Stimulated activated CD4-positive, alpha-beta T cell treated with anti-CD3 and anti-CD28 coated beads, Interleukin-12 subunit alpha, Interleukin-12 subunit beta, amount 100 ng/mL, for 48 hours (primary cell): ENCODE measurements around the gene KIRREL3.
"Not testable (repeated sequence)": the region's sequence is repeated elsewhere in the genome, so short reads cannot be mapped to it uniquely, and the experiment has no call there.

Source experiments
- DNase-seq, 3 donors: peaks; one replicate each; pipeline ENCODE4 v3.0.0-alpha.2; 2020; ENCODE audit warnings: low read depth in 2 of 3, low spot score in 1 of 3

Gene KIRREL3

DNA sequence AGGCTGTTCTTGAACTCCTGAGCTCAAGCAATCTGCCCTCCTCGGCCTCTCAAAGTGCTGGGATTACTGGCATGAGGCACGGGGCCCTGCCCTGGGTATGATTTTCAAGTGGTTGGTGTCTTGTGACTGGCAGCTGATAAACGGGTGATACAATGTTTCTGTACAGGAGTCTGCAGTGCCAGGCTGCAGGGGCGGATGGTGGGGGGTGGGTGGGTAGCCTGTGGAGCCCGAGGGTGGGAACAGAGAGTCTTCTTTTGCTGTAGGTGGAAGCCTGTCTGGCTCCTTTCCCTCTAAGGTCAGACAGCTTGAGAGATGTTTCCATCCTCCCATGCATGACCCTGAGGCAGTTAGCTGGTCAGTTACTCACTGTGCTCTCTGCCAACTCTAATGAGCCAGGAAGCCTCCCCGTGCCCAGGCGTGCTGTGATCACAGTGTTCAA lies 605.9 kb downstream of the KIRREL3 start:
- not testable (repeated sequence) for DNase-seq

DNA sequence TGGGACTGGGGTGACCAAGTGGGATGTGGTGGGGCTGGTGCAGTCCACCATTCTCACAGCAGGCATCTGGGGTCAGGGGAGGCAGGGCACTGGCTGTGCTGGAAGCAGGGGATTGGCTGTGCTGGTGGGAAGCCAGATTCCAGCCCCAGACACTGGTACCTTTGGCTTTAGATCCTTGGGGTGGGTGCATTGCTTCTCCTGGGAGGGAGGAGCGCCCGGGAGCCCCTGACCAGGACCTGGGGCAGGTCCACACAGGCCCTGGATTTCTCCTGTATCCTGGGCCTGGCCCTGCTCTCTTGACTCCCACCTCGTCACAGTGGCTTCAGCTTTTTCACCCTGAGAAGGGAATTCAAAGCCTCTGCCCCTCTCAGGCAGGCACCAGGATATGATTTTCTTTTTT lies 606.5 kb downstream of the KIRREL3 start:
- DNase-seq: no peak

DNA sequence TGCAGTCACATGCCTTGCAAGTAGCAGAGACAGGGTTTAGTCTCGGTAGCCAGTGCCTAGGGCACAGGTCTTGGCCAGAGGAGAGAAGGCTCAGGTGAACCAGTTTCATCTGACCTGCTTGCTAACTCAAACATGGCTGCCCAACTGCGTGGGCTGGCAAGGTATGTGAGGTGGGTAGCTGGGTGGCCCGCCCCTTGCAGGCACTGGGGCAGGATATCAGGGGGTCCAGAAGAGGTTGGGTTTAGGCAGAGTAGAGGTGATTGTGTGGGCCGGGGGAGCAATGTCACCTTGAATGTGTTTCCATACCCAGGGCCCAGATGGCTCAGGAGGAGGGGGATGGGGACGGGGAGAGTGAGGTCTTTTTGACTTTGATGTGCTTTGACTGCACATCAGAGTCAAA lies 607.4 kb downstream of the KIRREL3 start:
- no peak for DNase-seq

DNA sequence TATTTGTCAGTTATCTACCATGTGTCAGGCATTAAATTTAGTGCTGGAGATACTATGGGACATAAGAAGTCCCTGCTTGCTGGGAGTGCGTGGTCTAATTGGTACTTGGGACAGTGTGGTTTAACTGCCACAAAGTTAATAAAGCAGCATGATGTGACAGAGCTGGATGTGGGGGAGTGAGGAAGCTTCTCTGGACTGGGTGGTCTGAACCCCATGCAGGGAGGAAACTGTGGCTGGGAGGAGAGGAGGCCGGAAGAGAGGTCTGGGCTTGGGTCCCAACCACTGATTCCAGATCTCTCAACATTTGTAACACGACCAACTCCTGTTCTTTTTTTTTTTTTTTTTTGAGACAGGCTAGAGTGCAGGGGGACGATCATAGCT lies 607.9 kb downstream of the KIRREL3 start:
- no peak for DNase-seq

DNA sequence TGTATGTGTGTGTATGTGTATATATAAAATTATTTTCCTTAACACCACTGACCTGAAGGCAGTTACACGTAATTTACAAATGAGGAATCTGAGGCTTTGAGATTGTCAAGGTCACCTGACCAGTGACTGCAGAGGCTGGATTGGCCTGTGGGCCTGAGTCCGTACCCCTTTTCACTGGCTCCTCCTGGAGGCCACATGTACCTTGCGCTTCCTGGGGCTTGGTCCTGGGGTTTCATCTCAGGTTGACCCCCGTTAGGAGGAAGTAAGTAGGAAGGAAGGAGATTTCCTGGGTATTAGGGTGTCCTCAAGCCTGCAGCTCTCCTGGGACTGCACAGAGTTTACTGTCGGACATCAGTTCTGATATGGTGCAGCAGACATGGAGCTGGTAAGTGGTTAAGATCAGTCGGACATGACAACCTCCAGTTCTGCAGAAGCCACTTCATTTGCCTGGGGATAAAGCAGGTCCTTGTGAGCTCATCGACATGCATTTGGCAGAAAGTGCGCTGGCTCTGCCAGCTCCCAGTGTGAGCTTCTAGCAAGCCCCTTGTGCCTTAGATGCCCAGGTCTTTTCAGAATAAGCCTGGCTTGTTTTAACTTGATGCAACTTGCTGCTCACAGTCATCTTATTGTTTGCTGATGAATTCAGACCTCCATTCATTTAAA lies 608.5 kb downstream of the KIRREL3 start:
- no peak for DNase-seq

DNA sequence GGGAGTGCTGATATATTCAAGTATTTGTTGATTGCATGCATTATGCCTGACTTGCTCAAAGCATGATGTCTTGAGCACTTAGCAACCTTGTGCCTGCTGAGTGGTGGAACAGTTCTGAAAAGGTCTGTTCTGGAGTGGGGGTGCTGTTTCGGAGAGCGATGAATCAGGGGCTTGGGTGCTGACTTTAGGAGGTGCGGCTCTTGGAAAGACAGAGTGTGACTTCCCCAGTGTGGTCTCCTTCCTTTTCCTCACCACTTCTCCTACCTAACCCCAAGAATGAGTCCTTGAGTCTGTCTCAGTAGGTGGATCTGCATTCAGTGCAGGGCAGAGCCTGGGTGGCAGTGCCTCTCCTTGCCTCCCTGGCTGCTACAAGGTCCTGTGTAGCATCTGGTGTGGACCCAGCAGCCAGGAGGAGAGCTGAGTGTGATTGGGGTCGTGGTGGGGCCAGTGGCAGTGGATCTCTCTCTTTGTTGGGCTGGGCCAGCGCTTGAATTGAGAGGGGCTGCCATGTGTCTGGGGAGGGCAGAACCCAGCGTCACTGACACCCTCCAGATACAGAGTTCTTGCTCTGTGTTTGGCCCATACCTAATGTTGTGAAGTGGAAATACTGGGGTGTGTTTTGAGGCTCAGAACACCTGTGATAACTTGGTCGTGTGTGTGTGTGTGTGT lies 609.1 kb downstream of the KIRREL3 start:
- DNase-seq: no peak

DNA sequence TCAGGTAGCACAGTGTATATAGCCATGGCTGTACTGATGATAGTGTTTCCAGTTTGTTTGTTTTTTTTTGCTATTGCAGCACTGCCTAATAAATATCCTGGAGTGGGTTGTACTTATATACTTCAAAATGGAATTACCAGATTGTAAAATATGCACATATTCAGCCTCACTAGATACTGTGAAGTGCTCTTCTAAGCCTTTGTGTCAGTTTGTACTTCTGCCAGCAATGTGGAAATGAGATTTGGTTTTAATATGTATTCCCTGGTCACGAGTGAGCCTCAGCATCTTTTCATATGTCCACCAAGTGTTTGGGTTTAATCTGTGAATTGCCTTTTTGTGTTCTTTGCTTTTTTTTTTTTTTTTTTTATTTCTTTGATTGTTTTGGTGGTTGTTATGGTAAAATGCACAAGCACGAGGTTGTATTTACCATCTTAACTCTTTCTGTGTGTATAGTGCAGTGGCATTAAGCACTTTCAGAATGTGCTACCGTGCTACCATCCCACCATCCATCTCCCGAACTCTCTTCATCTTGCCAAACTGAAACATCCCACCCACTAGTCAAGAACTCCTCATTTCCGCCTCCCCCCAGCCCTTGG lies 610.2 kb downstream of the KIRREL3 start:
- no peak for DNase-seq

DNA sequence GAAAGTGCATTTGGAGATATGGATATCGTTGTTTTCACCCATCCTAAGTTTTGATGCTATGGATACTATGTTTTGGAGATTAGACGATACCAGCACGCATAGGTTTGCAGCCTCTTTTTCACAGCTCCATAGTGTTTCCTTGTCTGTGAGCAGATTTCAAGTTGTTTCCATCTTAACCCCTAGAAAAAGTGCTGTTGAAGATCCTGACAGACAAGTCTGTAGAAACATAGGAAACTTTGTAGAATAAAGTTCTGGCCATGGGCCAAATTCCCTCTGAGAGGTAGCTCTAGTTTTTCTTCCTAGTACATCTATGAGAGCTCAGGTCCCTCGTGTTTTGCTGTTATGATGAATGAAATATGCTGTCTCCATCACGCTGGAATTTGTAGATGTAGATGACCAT lies 612.7 kb downstream of the KIRREL3 start:
- no peak for DNase-seq

DNA sequence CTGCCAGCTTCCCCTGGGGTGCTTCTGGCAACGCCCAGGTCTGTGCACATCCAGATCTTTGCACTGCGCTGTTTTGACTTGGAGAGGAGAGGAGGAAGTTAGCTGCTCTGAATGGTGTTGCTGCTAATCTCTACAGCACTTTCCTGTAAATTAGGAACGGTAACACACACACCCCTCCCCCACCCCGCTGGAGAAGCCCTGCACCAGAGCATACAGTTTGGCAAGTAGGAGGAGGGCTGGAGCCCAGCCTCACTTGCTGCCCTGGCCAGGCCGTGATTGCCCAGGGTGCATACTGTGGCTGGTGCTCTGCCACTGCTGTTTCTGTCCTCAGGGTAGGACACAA lies 613.9 kb downstream of the KIRREL3 start:
- not testable (repeated sequence) for DNase-seq

DNA sequence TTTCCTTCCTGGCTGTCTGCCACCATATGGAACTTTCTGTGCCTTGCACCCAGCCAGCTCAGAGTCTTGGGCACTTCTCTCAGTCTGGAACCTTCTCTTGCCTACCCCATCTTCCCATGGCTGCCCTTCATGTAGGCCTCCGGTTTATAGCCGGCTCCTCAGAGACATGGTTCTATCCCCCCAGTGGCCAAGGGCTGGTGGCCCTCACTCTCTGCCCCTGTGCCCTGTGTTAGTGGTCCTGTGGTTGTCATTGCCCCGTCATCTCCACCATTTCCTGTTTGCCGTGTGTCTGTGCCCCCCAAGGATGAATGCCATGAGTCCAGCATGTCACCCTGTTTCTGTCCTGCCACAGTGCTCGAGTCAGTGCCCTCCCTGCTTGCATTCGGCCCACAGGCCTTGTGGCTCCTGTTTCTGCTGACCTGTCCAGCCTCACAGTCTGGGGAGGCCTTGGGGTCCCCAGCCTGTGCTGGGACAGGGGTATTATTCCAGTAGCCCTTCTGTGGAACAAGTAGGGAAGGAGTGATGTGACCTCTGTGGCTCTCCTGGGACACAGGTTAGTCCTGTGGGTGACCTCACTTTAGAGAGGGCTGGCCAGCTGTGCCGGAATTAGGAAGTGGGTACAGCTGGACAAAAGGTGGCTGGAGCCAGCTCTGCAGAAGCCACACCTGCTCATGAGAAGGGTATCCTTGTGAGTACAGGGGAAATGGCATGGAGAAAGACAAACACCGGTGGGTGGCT lies 614.4 kb downstream of the KIRREL3 start:
- no peak for DNase-seq

DNA sequence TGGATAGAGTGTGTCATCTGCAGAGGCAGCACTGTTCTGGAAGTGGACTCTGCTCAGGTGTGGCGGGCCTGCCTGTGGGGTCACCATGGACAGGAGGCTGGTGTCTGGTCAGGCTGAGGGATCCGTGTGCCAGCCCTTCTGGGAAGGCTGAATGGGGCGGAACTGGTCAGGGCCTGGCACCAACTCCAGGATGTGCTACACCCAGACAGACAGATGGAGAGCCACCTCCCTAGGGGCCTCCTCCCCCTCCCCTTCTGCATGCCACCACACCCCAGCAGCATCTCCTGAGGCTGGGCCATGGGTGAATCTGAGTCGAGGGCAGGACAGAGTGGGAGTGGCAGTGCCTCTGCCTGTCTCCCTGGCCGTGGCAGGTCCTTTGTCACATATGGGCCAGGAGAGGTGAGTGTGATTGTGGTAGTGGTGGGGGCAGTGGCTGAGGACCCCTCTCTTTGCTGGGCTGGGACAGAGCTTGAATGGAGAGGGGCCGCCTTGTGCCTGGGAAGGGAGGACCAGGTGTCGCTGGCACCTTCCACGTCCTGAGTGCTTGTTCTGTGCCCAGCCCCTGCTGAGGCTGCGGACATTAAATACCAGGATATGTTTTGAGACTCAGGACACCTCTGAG lies 616.0 kb downstream of the KIRREL3 start:
- no peak for DNase-seq

DNA sequence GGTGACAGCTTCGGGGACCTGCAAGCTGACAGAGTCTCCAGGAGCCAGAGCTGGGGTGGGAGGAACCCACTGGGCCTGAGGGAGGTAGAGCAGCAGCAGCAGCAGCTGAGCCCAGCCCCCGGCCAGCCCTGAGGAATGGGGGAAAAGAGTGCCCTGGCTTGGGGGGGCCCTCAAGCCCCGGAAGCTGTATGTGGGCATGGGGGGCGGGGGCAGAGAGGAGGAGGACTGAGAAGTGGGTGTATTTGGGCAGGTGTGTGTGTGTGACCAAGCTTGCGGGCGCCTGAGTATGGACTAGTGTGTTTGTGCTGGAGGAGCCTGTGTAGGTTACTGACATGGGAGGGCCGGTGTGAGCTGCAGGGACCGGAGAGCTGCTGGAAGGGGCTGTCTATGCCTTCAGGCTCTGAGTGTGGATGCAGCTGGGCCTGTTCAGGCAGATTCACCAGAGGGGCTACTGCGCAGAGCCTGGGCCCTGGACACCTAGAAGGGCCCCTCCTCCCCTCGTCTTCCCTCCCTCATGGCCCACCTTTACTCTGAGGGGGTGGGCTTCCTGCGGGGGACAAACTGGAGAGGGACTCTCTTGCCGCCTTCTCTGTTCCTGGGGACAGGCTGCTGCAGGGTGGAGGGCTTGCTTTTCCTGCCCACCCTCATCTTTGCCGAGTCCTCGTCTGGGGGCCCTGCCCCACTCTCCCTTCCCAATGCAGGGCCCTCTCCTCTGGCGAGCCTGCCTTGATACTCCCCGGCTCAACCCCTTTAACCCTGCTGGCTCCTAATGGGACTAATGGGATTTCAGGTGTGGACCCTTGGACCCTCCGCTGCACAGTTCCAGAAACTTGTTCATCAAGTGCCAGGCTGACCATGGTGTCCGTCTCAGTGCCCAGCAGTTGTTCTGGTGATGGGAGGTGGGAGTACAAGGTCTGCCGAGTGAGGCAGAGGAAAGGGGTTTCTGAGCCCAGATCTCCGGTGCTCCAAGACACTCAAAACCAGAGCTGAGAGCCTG lies 616.9 kb downstream of the KIRREL3 start:
- no peak for DNase-seq

DNA sequence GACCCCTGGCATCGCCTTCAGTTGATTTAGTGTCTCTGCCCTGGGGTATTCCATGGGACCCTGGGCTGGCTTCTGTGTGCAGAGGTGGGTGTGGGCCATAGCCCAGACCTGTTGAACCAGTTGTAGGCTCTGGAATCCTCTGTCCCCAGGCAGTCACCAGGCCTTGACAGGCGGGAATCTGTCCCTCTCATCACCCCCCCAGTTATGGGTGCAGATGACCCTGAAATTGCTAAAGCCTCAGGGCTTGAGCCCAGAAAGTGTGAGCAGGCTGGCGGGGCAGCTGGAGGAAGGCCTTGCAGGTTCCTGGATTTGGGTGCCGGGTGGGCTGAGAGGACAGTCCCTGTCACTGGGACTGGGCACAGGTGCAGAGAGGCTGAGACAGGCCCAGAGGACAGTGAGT lies 617.9 kb downstream of the KIRREL3 start:
- not testable (repeated sequence) for DNase-seq

DNA sequence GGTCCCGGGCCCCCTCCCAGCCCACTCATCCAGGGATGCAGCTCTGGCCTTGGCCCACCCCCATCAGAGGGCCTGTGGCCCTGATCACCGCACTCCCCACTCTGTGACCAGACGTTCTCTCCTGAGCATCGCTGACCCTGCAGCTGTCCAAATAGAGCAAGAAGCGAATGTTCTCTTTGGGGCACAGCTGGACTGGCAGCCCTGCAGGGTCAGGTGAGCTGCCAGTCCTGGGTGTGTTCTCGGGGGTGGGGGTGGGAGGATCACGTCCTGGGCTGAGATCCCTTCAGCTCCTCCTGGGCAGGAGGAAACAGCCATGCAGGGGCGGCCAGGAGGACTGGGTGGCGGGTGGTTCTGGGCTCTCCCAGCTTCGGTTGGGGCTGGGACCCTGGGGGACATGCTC lies 618.6 kb downstream of the KIRREL3 start:
- DNase-seq: not testable (repeated sequence)

DNA sequence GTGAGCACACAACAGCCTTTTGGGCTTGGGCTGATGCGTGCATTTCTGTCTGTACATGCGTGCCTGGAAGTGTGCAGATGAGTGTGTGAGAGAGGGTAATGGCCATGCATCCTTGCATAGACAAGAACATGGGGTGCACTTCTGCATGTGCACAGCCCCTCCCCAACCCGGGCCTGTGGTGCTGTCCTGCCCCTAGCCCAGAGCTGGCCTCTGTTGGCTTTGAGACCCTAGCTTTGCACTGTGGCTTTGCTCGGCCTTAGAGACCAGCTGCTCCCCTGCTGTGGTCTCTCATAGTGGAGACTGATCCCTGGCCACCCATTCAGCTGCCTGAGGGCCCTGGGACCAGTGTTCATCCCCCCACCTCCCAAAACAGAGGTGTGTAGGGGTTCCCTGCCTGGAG lies 619.7 kb downstream of the KIRREL3 start:
- DNase-seq: no peak

DNA sequence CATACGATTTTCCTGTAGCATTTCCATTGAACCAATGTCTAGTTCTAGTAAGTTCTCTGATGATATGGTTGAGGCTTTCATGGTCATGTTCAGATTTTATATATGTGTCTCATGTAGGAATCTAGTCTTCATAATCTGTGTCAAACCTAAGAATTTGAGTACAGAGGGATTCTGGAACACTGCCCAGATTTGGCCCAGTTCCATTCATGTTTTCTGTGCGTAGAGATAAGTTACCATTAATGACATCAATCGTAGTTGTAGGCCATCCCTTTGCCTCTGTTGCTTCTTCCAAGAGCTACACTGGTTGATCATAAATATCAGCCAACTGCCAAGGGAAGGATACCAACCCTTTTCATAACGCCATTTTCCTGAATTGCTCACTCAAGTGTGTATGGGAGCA lies 621.8 kb downstream of the KIRREL3 start:
- no peak for DNase-seq

DNA sequence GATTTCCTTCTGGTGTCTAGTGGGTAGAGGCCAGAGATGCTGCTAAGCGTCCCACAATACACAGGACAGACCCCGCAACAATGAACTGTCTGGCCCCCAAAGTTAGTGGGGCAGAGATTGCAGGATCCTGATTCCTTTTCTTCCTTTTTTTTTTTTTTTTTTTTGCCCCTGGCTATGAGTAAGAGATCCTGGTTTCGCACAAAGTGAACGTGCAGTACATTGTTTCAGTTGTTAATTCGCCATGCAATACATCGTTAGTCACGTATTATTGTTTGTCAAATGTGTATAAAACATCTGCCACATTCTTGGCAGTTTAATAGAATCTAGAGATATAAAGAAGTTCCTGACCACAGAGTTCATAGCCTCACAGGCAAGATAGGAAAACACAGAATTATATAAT lies 624.8 kb downstream of the KIRREL3 start:
- no peak for DNase-seq

DNA sequence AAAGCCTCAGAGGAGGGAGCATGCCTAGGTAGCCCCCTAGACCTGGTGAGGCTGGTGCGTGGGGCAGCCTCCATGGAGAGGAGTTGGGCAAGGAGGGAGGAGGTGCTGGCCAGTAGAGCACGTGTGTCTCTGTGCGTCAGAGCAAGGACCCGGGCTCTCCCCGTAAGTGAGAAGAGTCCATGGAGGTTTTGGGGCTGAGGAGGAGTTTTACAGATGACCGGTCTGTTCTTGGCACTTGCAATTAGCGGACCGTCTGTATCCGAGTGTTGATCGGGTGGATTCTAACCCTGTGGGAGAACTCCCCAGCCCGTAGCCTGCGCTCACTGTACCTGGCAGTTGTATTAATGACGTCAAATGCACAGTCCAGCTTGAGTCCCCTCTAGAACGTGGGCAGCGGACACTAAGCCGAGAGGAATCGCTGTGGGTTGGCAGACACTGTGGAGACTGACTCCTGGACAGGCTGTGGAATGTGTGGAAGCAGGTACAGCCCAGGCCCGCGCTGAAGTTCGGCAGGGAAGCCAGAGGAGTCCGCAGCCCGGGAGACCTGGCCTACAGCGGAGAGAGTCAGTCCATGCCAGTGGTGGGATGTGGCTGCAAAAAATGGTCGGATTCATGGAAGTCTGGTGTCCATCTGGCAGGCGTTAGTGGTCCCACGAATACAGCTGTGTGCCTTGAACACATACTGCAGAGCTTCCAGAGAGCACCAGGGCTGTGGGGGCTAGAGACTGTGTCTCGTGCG lies 625.8 kb downstream of the KIRREL3 start:
- DNase-seq: not testable (repeated sequence)

DNA sequence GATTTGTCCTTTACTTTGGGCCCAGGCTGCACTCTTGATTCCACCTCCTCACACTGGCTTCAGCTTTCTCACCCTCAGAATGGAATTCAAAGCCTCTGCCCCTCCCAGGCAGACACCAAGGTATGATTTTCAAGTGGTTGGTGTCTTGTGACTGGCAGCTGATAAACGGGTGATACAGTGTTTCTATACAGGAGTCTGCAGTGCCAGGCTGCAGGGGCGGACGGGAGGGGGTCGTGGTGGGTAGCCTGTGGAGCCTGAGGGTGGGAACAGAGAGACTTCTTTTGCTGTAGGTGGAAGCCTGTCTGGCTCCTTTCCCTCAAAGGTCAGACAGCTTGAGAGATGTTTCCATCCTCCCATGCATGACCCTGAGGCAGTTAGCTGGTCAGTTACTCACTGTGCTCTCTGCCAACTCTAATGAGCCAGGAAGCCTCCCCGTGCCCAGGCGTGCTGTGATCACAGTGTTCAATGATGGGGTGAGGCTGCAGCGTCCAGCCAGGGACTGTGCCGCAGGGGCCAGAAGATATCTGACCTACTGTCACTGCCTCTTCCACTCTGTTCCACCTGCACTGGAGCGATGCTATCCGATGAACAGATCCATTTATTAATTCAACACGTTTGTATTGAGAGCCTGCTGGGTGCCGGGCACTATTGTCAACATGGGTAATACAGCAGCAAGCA lies 627.0 kb downstream of the KIRREL3 start:
- not testable (repeated sequence) for DNase-seq
